NCI-H2227 treated with DMSO at 0.1 percent for 48 hours (cell line): ENCODE measurements around the gene MYADM.
"Not testable (repeated sequence)": the region's sequence is repeated elsewhere in the genome, so short reads cannot be mapped to it uniquely, and the experiment has no call there.

Experiments used
- DNase-seq: peaks from one replicate; lab custom pipeline; 2025; lab: John Stamatoyannopoulos, UW

Gene MYADM, protein sequence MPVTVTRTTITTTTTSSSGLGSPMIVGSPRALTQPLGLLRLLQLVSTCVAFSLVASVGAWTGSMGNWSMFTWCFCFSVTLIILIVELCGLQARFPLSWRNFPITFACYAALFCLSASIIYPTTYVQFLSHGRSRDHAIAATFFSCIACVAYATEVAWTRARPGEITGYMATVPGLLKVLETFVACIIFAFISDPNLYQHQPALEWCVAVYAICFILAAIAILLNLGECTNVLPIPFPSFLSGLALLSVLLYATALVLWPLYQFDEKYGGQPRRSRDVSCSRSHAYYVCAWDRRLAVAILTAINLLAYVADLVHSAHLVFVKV

DNA sequence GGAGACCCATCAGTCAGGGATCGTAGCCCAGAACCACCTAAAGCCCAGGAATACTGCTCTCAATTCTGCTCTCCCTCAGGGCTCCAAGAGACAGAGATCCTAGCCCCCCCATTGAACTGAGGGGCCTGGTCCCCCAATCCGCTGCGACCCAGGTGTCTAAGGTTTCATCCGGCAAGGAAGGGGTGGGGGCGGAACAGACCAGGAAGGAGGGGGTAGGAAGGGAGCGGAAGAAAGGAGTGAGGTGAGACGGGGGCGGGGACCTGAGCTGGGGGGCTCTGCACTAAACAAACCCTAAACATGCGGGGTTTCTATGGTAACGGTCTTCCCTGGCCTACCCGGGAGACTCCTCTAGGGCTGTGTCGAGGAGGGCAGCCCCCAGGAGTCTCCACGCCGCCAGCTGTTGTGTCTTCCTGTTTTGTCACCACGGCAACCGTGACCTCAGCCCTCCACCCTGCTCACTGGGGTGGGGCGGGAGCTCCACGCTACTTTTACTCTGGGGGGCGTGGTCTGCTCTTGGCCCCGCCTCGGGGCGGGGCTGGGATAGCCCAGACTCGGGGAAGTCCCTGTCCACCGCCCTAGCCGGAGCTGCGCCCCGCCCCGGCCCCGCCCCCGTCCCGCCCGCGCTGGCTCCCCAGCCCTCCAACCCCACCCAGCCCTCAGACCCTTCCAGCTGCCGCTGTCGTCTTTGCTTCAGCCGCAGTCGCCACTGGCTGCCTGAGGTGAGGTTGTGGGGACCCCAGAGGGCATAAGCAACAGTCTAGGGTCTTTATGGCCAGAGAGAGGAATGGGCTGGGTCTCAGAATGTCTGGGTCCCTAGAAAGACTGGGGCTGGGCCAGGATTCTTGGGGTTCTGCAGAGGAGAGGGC lies at the start of gene MYADM:
TSS of gene MYADM (plus strand) at position 659 of the 866 bp plus-strand sequence. CDS start 5,647 bp downstream, outside the sequence.
- DNase-seq, result peak; percentile 100

GRCh38 chr19:53818756-53819155 lies 48.9 kb upstream of the MYADM start:
- peak; percentile 30 for DNase-seq

GRCh38 chr19:53819861-53820260 lies 47.8 kb upstream of the MYADM start:
- no peak for DNase-seq

DNA sequence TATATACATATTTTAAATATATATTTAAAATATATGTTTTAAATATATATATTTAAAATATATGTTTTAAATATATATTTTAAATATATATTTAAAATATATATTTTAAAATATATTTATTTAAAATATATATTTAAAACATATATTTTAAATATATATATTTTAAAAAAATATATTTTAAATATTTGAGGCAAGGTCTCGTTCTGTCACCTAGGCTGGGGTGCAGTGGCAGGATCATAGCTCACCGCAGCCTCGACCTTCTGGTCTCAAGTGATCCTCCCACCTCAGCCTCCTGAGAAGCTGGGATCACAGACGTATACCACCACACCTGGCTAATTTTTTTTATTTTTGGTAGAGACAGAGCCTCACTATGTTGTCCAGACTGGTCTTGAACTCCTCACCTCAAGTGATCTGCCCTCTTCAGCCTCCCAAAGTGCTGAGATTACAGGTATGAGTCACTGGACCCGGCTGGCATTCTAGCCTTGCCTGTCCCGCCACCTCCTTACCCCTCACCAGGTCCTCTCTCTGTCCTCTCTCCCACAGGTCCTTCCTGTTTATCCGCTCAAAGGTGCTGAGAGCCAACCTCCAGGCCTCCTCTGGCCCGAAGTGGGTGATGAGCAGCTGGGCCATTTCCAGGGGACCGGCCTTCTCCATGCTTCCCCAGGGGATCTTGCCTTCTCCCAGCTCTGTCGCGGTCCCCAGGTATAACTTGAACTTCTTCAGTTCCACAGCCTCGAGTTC lies 44.1 kb upstream of the MYADM start:
- no peak for DNase-seq

DNA sequence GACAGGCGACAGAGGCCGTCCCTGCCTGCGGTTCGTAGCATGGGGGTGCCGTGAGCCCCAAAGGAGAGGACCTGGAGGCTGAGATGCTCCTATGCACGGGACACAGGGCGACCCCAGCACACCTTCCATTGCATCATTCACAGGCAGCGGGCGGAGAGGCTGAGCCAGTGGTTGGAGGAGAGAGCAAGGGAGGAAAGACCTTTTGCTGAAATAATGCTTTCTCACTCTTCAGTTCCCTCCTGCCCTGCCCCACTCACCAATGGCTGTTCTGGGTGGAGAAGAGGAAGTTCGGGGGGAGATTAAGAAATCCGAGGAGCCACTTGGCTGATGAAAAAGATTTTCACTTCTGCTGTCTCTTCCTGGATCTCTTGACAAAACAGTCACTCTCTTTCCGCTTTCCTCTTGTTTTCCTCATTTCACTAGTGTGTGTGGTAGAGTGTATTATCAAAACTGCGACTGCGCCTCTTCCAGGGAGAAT lies 43.5 kb upstream of the MYADM start, which contains the start of gene NLRP12:
TSS of gene NLRP12 (minus strand) at position 181 of the 478 bp plus-strand sequence. CDS start at position 41, 140 bp downstream.
- DNase-seq, result no peak

DNA sequence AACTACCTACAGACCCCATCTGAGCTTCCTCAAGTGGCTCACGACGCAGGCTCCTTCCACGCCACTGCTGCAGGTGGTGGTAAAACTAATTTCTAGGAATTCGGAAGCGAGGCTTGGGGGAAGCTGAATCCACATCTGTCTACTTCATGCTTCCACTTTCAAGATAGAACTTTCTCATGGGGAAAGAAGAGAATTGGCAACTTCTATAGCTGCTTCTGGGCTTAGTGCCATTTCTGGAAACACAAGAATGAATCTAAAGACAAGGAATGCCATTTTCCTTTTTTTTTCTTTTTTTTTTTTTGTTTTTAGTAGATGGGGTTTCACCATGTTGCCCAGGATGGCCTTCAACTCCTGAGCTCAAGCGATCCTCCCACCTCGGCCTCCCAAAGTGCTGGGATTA lies 40.8 kb upstream of the MYADM start:
- no peak for DNase-seq

DNA sequence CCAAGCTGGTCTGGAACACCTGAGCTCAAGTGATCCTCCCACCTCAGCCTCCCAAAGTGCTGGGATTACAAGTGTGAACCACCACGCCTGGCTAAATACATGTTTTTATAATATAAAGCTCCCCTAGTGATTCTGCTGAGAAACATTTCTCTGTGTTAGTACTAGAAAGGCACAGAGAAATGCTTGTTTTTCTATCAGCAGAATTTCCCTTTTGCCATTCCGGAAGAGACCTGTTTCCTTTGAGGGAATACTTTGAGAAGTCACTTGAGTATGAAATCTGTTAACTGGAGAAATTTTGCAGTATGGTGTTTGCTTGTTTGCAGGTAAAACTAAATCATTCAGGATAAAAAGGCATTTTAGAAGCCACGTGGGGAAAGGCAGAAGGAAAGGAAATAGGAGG lies 39.2 kb upstream of the MYADM start:
- DNase-seq, result no peak

- not testable (repeated sequence) for DNase-seq
These were observed 34.8 kb upstream of the MYADM start for GRCh38 chr19:53832861-53833260.

- DNase-seq, result not testable (repeated sequence)
These were observed 29.2 kb upstream of the MYADM start for GRCh38 chr19:53838446-53838845.

GRCh38 chr19:53840241-53840640 lies 27.4 kb upstream of the MYADM start:
- not testable (repeated sequence) for DNase-seq

DNA sequence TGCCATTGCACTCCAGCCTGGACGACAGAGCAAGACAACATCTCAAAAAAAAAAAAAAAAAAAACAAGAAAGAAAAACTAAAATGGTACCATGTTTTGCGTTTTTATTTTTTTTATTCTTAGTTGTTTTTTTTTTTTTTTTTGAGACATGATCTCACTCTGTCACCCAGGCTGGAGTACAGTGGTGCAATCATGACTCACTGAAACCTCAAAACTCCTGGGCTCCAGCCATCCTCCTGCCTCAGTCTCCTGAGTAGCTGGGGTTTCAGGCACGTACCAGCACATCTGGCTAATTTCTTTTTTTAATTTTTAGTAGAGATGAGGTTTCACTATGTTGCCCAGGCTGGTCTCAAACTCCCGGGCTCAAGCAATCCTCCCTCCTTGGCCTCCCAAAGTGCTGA lies 26.8 kb upstream of the MYADM start:
- DNase-seq, result not testable (repeated sequence)

DNA sequence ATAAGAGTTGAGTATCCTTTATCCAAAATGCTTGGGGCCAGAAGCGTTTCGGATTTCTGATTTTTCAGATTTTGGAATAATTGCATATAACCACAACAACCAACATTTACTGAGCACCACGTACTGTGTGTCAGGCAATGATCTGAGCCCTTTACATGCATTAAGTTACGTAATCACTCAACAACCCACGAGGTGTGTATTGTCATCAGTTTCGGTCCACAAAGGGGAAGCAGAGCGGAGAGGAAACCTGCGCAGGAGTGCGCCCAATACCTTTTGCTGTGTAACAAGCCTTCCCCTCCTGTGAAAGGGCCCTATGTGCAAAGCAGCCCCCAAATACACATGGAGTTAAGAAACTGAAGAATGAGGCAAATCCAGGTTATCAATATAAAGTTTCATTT lies 22.8 kb upstream of the MYADM start:
- no peak for DNase-seq

DNA sequence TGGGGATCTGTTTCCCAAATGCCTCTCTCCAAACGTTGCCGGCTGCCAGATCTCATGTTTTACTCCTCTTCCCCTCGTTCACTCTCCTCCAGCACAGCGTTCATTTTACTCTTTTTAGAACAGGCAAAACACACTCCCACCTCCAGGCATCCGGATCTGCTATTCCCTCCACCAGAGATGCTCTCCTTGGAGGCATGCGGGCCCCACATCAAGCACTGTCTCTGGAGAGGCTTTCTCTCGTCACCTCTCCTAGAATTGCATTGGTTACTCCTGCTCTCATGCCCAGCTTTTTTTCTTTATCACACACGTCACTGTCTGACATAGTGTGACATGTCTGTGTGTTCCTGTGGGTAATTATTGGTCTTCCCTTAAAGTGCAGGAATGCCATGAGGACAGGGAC lies 20.1 kb upstream of the MYADM start:
- DNase-seq, result no peak

GRCh38 chr19:53849237-53849676 lies 18.4 kb upstream of the MYADM start:
- DNase-seq, result no peak

DNA sequence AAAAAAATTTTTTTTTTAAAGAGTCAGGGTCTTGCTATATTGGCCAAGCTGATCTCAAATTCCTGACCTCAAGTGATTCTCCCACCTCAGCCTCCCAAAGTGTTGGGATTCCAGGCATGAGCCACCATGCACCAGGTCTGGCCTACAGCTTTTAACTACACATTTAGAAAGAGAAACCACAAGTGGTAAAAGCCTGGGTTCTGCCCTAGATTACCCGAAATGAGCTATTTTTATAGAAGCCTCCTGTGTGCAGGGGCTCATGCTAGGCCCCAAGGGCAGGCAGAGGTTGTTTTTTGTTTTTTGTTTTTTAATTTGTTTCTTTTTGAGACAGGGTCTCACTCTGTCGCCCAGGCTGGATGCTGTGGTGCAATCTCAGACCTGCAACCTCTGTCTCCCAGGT lies 14.0 kb upstream of the MYADM start:
- DNase-seq, result no peak

- no peak for DNase-seq
These were observed 3.3 kb upstream of the MYADM start for GRCh38 chr19:53864308-53864836.

- DNase-seq, result no peak
These were observed 2.2 kb upstream of the MYADM start for GRCh38 chr19:53865523-53865917.

GRCh38 chr19:53865918-53866864 lies 1.5 kb upstream of the MYADM start:
- peak; percentile 81 for DNase-seq

DNA sequence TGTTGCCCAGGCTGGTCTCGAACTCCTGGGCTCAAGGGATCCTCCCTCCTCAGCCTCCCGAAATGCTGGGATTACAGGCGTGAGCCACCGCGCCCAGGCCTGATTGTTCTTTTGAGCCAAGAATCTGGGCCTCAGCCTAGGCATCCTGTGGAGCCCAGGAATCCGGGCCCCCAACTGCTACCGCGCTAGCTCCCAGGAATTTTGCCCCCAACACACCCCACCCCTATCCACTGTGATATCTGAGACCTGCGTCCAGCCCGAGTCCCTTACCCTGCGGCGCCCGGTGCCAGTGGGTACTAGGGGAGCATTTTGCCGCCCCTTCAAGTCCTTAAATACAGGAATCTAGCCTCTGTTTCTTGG lies 838 bp upstream of the MYADM start:
- no peak for DNase-seq

DNA sequence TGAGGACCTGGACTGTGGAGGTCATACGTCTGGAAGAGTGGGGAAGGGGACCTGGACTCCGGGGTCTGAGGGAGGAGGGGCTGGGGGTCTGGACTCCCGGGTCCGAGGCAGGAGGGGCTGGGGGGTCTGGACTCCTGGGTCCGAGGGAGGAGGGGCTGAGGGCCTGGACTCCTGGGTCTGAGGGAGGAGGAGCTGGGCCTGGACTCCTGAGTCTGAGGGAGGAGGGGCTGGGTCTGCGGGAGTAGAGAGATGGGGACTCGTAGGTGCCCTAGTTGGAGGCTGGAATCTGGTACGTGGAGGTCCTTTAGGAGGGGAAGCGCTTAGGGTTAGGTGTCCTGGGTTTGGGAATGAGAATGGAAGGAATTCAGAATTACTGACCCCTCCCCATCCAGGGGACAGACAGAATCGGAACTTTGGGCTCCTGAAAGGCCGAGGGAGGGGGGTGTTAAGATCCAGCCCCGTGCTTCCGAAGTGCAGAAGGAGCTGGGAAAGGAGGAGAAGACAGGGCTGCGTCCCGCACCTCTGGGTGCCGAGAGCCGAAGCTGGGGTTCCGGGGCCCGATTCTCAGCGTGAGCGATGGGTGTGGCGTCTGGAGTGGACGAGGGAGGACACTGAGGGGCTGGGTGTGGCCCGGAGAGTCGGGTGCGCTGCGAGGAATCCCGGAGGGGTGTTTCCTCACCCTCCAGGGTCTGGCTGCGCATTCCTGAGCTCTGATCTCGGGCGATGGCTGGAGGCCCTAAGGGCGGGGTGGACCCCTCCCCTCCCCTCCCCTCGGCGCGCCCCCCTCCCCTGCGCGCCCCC lies 608 bp downstream of the MYADM start:
- DNase-seq, result no peak
